OCI-LY7 (cell line): ENCODE measurements around the gene INSYN2B. TPM values are rescaled to one million over a fixed set of nuclear protein-coding genes. Genes with fewer than 3 reads are reported as not detected.

Source experiments
- BruUV-seq: library from RNA; stranded (reverse); fragments of 400-500 nt; replicated peaks from 2 replicates; lab custom pipeline; 2021; lab: Mats Ljungman, UMichigan
- CTCF ChIA-PET: fragments of 300-600 bp; sonication (Branson Sonifier 250); formaldehyde crosslinking; loops from one replicate; lab custom pipeline; 2022; ENCODE audit warnings: antibody characterized with exemption; ENCODE audit not compliant: unreplicated experiment; lab: Charles Lee
- POLR2A ChIA-PET: fragments of 300-600 bp; sonication (Branson Sonifier 250); formaldehyde crosslinking; loops from one replicate; lab custom pipeline; 2022; ENCODE audit warnings: antibody characterized with exemption; lab: Charles Lee
- DNase-seq: peaks from one replicate; pipeline ENCODE4 v3.0.0-alpha.2; 2015; ENCODE audit warnings: low spot score
- H2AFZ ChIP-seq: fragments of 200-600 bp; sonication (generic), shearing (Covaris generic); 2 replicates; pipeline ENCODE4 v1.6.1; 2014; ENCODE audit warnings: mild to moderate bottlenecking, antibody characterized with exemption, low read length, moderate library complexity
- H3K27ac ChIP-seq: fragments of 200-600 bp; sonication (generic); 2 replicates; pipeline ENCODE4 v1.5.1; 2014; ENCODE audit warnings: mixed run types, low read depth, mild to moderate bottlenecking, moderate library complexity, low read length, inconsistent platforms; ENCODE audit not compliant: poor library complexity, severe bottlenecking
- H3K36me3 ChIP-seq: fragments of 200-600 bp; sonication (generic); 2 replicates; pipeline ENCODE4 v1.6.1; 2014; ENCODE audit warnings: mild to moderate bottlenecking, antibody characterized with exemption, low read length, moderate library complexity, mixed read lengths; ENCODE audit not compliant: insufficient read depth
- H3K4me1 ChIP-seq: fragments of 200-600 bp; sonication (generic); 2 replicates; pipeline ENCODE4 v1.5.1; 2014; ENCODE audit warnings: mild to moderate bottlenecking, low read length; ENCODE audit not compliant: insufficient read depth, poor library complexity, severe bottlenecking
- H3K4me2 ChIP-seq: fragments of 200-600 bp; sonication (generic); 2 replicates; pipeline ENCODE4 v1.6.1; 2014; ENCODE audit warnings: mild to moderate bottlenecking, low read length
- H3K4me3 ChIP-seq: fragments of 200-600 bp; sonication (generic); 2 replicates; pipeline ENCODE4 v1.5.1; 2014; ENCODE audit warnings: mild to moderate bottlenecking, low read depth, low read length; ENCODE audit not compliant: poor library complexity, severe bottlenecking
- H3K79me2 ChIP-seq: fragments of 200-600 bp; sonication (generic); 2 replicates; pipeline ENCODE4 v1.6.1; 2016; ENCODE audit warnings: low read depth, mild to moderate bottlenecking, low read length, moderate library complexity, mixed read lengths; ENCODE audit not compliant: insufficient read depth
- H3K9me2 ChIP-seq: fragments of 200-600 bp; sonication (generic); 2 replicates; pipeline ENCODE4 v1.6.1; 2016; ENCODE audit warnings: mild to moderate bottlenecking, low read length, mixed read lengths; ENCODE audit not compliant: insufficient read depth
- H3K9me3 ChIP-seq: fragments of 200-600 bp; sonication (generic); 2 replicates; pipeline ENCODE4 v1.6.1; 2014; ENCODE audit warnings: mild to moderate bottlenecking, mixed run types, low read length, mixed read lengths
- H4K20me1 ChIP-seq: fragments of 200-600 bp; sonication (generic); 2 replicates; pipeline ENCODE4 v1.6.1; 2014; ENCODE audit warnings: mild to moderate bottlenecking, antibody characterized with exemption, low read length, moderate library complexity, mixed read lengths; ENCODE audit not compliant: insufficient read depth
- EZH2phosphoT487 ChIP-seq: fragments of 200-600 bp; sonication (generic); IDR thresholded peaks from 2 replicates; pipeline ENCODE4 v1.6.1; 2018; ENCODE audit warnings: low read depth, borderline replicate concordance, mild to moderate bottlenecking, mixed run types, antibody characterized with exemption, low read length, moderate library complexity, mixed read lengths
- intact Hi-C: fragments of 100-400 bp; cut with micrococcal nuclease; formaldehyde crosslinking; loops from one replicate; pipeline ENCODE4 v1.10.0; 2022; ENCODE audit not compliant: unreplicated experiment
- total RNA-seq, 2 experiments: library from RNA; depleted of rRNA in 1 of 2; stranded (reverse); fragments of >200 nt in 1 of 2; shearing (Covaris generic) in 1 of 2; gene quantifications; 2 replicates each; pipeline ENCODE4 v1.2.3, GENCODE V29; 2014 to 2022
- TF ChIP-seq, protein P1 (sequence below): fragments of 200-600 bp; sonication (generic); conservative IDR thresholded peaks from 2 replicates; pipeline ENCODE4 v1.5.1; 2014; ENCODE audit warnings: mild to moderate bottlenecking, antibody characterized with exemption, low read length, moderate library complexity, mixed read lengths

The INSYN2B gene
- total RNA-seq, 2 experiments from 2014 or later: not detected

DNA sequence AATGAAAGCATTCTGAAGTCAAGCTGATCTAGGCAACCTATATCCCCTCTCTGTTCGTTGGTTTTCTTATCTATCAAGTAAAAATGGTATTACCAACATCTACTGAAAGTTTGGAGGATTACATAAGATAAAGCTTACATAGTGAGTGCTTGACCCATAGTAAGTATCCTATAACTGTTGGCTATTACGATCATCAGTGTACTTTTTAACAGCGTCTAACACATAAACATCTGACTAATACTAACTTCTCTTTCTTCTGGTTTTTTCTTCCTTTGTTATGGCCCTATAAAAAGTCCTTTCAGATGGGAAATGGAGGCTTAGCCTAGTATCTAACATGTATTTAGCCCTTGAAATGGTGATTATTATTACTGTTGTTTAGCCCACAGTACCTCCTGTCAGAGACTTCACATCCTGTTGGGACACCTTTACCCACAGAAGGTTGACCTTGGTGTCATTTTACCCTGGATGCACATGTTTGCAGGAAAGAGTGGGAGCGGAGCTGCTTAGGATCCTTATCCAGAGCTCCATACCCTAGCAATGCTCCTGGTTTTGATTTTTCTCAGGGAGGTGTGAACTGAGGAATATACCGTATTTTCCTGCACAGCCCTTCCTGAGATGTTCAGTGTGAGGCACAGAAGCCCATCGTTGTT is 6.0 kb downstream of the INSYN2B start:
- no peaks in the 10 kb centered on the region for H3K9me2 ChIP-seq
- H3K4me3 ChIP-seq: no peak overlapping the region
- no peak overlapping the region for H2AFZ ChIP-seq
- H3K4me2 ChIP-seq: no peak overlapping the region
- H4K20me1 ChIP-seq: no peaks in the 10 kb centered on the region
- no peak for DNase-seq
- no peaks in the 10 kb centered on the region for H3K9me3 ChIP-seq
- CTCF ChIA-PET: no interaction called here
- no peaks in the 10 kb centered on the region for H3K4me1 ChIP-seq
- no TSS peak for BruUV-seq
- no peaks in the 10 kb centered on the region; the same call in 1 of the 2 replicates for H3K36me3 ChIP-seq
- POLR2A ChIA-PET: interaction anchor here (0.6 kb wide), 1 partner anchor 368 kb away, joined by 4 read pairs; no protein-coding TSS in a partner anchor
- no peak overlapping the region for H3K27ac ChIP-seq
- H3K79me2 ChIP-seq: no peaks in the 10 kb centered on the region
- no peak for TF ChIP-seq EZH2phosphoT487
- TF ChIP-seq, protein P1, sequence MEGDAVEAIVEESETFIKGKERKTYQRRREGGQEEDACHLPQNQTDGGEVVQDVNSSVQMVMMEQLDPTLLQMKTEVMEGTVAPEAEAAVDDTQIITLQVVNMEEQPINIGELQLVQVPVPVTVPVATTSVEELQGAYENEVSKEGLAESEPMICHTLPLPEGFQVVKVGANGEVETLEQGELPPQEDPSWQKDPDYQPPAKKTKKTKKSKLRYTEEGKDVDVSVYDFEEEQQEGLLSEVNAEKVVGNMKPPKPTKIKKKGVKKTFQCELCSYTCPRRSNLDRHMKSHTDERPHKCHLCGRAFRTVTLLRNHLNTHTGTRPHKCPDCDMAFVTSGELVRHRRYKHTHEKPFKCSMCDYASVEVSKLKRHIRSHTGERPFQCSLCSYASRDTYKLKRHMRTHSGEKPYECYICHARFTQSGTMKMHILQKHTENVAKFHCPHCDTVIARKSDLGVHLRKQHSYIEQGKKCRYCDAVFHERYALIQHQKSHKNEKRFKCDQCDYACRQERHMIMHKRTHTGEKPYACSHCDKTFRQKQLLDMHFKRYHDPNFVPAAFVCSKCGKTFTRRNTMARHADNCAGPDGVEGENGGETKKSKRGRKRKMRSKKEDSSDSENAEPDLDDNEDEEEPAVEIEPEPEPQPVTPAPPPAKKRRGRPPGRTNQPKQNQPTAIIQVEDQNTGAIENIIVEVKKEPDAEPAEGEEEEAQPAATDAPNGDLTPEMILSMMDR: no peak
- intact Hi-C loops: no loop called here

DNA sequence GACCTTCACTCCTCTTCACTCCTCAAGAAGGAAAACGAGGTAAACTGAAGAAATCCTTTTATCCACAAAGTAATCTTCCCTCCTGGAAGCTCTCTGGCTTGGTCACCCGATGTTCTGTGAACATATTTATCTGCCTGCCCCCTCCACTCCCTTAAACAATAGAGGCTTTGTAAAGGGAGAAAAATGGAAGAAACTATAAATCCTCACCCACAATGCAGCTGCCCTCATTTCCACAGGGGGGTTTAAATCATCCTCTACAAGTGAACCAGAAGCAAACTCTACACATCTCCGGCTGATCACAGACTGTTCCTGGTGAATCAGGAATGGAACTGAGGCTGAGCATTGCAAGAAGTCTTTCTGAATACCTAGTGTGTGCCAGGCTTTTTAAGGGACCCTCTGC is 7.2 kb downstream of the INSYN2B start:
- Histone ChIP-seq H2AFZ (no peak overlapping the region), H3K9me2 (no peaks in the 10 kb centered on the region), H3K9me3 (no peaks in the 10 kb centered on the region), H3K27ac (no peak overlapping the region), H3K4me3 (no peak overlapping the region), H3K36me3 (no peaks in the 10 kb centered on the region; the same call in 1 of the 2 replicates), H4K20me1 (no peaks in the 10 kb centered on the region), H3K79me2 (no peaks in the 10 kb centered on the region), H3K4me1 (no peaks in the 10 kb centered on the region), H3K4me2 (no peak overlapping the region)
- DNase-seq: no peak
- ChIA-PET CTCF (no interaction called here), POLR2A (no interaction called here)
- TF ChIP-seq EZH2phosphoT487: no peak
- TF ChIP-seq, protein P1: no peak
- intact Hi-C loops: no loop called here
- BruUV-seq: no TSS peak

DNA sequence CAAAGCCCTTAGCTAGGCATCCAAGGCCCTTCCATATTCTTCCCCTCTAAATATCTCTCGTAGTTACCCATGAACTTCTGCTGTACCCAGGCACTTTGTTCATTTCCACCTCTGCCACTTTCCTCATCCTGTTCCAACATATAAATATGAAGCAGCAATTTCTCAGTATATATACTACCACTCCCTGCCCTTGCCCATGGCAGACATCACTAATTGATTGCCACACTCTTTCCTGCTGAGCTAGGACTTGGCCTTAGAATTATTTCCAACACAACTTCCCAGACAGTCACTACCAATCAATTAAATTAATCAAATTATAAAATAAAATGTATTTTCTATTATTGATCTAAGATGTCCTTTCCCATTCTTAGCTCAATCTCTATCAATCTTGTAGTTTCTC is 8.5 kb downstream of the INSYN2B start:
- no peaks in the 10 kb centered on the region for H3K9me2 ChIP-seq
- BruUV-seq: no TSS peak
- H2AFZ ChIP-seq: no peak overlapping the region
- no peaks in the 10 kb centered on the region; the same call in 1 of the 2 replicates for H3K36me3 ChIP-seq
- no peaks in the 10 kb centered on the region for H3K9me3 ChIP-seq
- H3K4me1 ChIP-seq: no peaks in the 10 kb centered on the region
- H3K27ac ChIP-seq: no peak overlapping the region
- POLR2A ChIA-PET: interaction anchor here (0.7 kb wide), 1 partner anchor 149 kb away, joined by 4 read pairs; no protein-coding TSS in a partner anchor
- no peaks in the 10 kb centered on the region for H3K79me2 ChIP-seq
- no peak overlapping the region for H3K4me2 ChIP-seq
- no peak overlapping the region for H3K4me3 ChIP-seq
- no peaks in the 10 kb centered on the region for H4K20me1 ChIP-seq
- intact Hi-C loops: no loop called here
- DNase-seq: no peak
- CTCF ChIA-PET: no interaction called here
- TF ChIP-seq EZH2phosphoT487: no peak
- TF ChIP-seq, protein P1: no peak
